ENCODE results near the gene AKR1B1. TPM values are rescaled to one million over a fixed set of nuclear protein-coding genes. Genes with fewer than 3 reads are reported as not detected.

Gene AKR1B1
- total RNA-seq, 1 donor = 85.8 TPM

DNA sequence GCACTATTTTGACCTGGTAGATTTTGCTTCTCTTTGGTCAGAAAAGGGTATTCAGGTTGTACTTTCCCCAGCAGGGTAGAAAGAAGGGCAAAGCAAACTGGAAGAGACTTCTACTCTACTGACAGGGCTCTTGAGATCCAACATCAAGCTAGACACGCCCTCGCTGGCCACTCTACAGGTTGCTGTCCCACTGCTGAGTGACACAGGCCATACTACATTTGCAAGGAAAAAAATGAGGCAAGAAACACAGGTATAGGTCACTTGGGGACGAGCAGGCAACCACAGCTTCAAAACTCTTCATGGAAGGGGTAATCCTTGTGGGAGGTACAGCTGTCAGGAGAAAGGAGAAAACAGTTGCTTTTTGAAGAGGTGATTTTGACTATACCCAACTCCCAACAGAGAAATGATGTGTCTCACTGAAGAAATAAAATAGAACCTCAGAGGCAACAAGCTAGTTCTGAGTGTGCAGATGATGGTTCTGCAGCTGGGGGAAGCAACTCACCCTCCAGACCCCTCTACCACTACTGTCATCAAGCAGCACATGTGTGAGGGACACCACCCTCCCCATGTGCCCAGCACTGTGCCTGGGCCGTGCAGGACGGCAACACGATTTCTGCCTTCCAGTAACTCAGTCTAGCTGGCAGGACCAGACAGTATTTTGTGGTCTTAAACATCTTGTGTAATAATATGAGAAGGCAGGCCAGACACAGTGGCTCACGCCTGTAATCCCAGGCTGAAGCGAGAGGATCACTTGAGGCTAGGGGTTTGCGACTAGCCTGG, 16.3 kb downstream of the AKR1B1 start:
- no peaks in the 10 kb centered on the region for H3K4me1 ChIP-seq (ENCODE audit: insufficient read depth, low read length)
- H3K79me2 ChIP-seq (ENCODE audit: insufficient read depth, low read length) = no peaks in the 10 kb centered on the region
- H3K9me3 ChIP-seq (ENCODE audit: low read depth, low read length) = no peaks in the 10 kb centered on the region
- no peak overlapping the region for H2AFZ ChIP-seq (ENCODE audit: low read length)
- no peaks in the 10 kb centered on the region for H3K27me3 ChIP-seq (ENCODE audit: insufficient read depth, low read length)
- no peak overlapping the region for H3K4me3 ChIP-seq (ENCODE audit: insufficient read depth, low read length)
- no peak overlapping the region for H3K27ac ChIP-seq (ENCODE audit: low read depth, low read length)
- no peak overlapping the region for H3K4me2 ChIP-seq (ENCODE audit: insufficient read depth, low read length)
- peaks cover 62% of the 10 kb centered on the region for H3K36me3 ChIP-seq (ENCODE audit: insufficient read depth, low read length)
- no peak for DNase-seq (ENCODE audit: insufficient read length, low spot score, missing footprints)
- TF ChIP-seq CTCF (IDR thresholded peaks at IDR 0.05; ENCODE audit: extremely low read depth, low read depth, low read length) = no peak
- no peaks in the 10 kb centered on the region for H4K20me1 ChIP-seq (ENCODE audit: insufficient read depth, low read length)

DNA sequence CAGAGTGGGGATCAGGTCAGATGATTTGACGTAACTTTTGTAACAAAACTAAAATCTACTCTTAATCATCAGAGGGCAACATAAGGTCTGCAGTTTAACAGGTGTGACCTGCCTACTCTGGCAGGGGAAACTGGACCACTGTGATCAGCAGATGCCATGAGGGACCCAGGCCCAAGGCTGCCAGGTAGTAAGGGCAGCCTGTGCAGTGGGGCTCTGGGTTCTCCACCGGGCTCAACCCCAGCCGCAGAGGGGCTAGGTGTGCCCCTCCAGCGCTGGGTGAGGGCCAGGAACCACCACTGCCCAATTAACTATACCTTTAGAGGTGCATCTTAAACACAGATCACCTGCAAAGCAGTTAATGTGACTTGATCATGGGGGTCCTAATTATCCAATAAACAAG, 17.6 kb downstream of the AKR1B1 start:
- H3K36me3 ChIP-seq (ENCODE audit: insufficient read depth, low read length) = peaks cover 51% of the 10 kb centered on the region
- no peaks in the 10 kb centered on the region for H3K9me3 ChIP-seq (ENCODE audit: low read depth, low read length)
- H3K4me3 ChIP-seq (ENCODE audit: insufficient read depth, low read length) = no peak overlapping the region
- no peaks in the 10 kb centered on the region for H3K27me3 ChIP-seq (ENCODE audit: insufficient read depth, low read length)
- H3K4me1 ChIP-seq (ENCODE audit: insufficient read depth, low read length) = no peaks in the 10 kb centered on the region
- H3K4me2 ChIP-seq (ENCODE audit: insufficient read depth, low read length) = no peak overlapping the region
- no peak overlapping the region for H2AFZ ChIP-seq (ENCODE audit: low read length)
- DNase-seq (ENCODE audit: insufficient read length, low spot score, missing footprints) = no peak
- no peaks in the 10 kb centered on the region for H3K79me2 ChIP-seq (ENCODE audit: insufficient read depth, low read length)
- no peak for TF ChIP-seq CTCF (IDR thresholded peaks at IDR 0.05; ENCODE audit: extremely low read depth, low read depth, low read length)
- no peaks in the 10 kb centered on the region for H4K20me1 ChIP-seq (ENCODE audit: insufficient read depth, low read length)
- no peak overlapping the region for H3K27ac ChIP-seq (ENCODE audit: low read depth, low read length)

GRCh38 chr7:134440476-134440875, 18.4 kb downstream of the AKR1B1 start:
- Histone ChIP-seq H3K4me3 (ENCODE audit: insufficient read depth, low read length) (no peak overlapping the region), H3K4me1 (ENCODE audit: insufficient read depth, low read length) (no peaks in the 10 kb centered on the region), H3K9me3 (ENCODE audit: low read depth, low read length) (no peaks in the 10 kb centered on the region), H3K36me3 (ENCODE audit: insufficient read depth, low read length) (peaks cover 43% of the 10 kb centered on the region), H4K20me1 (ENCODE audit: insufficient read depth, low read length) (no peaks in the 10 kb centered on the region), H2AFZ (ENCODE audit: low read length) (no peak overlapping the region), H3K79me2 (ENCODE audit: insufficient read depth, low read length) (no peaks in the 10 kb centered on the region), H3K27ac (ENCODE audit: low read depth, low read length) (no peak overlapping the region), H3K27me3 (ENCODE audit: insufficient read depth, low read length) (no peaks in the 10 kb centered on the region), H3K4me2 (ENCODE audit: insufficient read depth, low read length) (no peak overlapping the region)
- TF ChIP-seq CTCF (IDR thresholded peaks at IDR 0.05; ENCODE audit: extremely low read depth, low read depth, low read length) = no peak
- no peak for DNase-seq (ENCODE audit: insufficient read length, low spot score, missing footprints)

DNA sequence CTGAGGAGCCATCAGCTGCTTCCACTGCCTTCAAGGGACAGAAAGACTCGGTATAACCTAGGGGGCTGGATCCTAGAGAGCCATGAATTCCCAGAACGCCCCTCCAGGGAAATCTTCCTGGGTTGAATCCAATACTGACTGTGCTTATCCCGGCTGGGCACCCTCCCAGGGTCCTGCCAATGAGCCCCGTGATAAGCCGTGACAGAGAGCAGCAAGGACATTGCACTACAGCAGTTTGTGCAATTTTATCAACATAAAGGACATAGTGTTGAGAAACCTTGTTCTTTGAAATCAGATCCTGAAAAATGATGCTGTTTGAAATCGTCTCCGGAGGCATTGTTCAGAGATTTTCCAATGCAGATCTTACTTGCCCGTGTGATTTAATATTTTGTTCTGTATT, 18.8 kb downstream of the AKR1B1 start:
- no peak for DNase-seq (ENCODE audit: insufficient read length, low spot score, missing footprints)
- no peak overlapping the region for H3K4me3 ChIP-seq (ENCODE audit: insufficient read depth, low read length)
- peaks cover 39% of the 10 kb centered on the region for H3K36me3 ChIP-seq (ENCODE audit: insufficient read depth, low read length)
- no peak overlapping the region for H3K27ac ChIP-seq (ENCODE audit: low read depth, low read length)
- H3K9me3 ChIP-seq (ENCODE audit: low read depth, low read length) = no peaks in the 10 kb centered on the region
- no peaks in the 10 kb centered on the region for H3K79me2 ChIP-seq (ENCODE audit: insufficient read depth, low read length)
- TF ChIP-seq CTCF (IDR thresholded peaks at IDR 0.05; ENCODE audit: extremely low read depth, low read depth, low read length) = no peak
- H3K4me2 ChIP-seq (ENCODE audit: insufficient read depth, low read length) = no peak overlapping the region
- H3K27me3 ChIP-seq (ENCODE audit: insufficient read depth, low read length) = no peaks in the 10 kb centered on the region
- H3K4me1 ChIP-seq (ENCODE audit: insufficient read depth, low read length) = peaks cover under 1% of the 10 kb centered on the region
- H2AFZ ChIP-seq (ENCODE audit: low read length) = no peak overlapping the region
- no peaks in the 10 kb centered on the region for H4K20me1 ChIP-seq (ENCODE audit: insufficient read depth, low read length)
